Testis (tissue), 3 donors: ENCODE measurements around the gene PAWR. TPM values are rescaled to one million over a fixed set of nuclear protein-coding genes. Genes with fewer than 3 reads are reported as not detected.

Experiments
- DNase-seq: peaks from one replicate; pipeline ENCODE4 v3.0.0-alpha.2; 2019
- H3K27ac ChIP-seq, 2 donors: fragments of 200-600 bp; sonication (generic); one replicate each; pipeline ENCODE4 v1.5.1; 2019
- H3K27me3 ChIP-seq: fragments of 200-600 bp; sonication (generic); one replicate; pipeline ENCODE4 v1.5.1; 2019
- H3K36me3 ChIP-seq: fragments of 200-600 bp; sonication (generic); one replicate; pipeline ENCODE4 v1.5.1; 2017; ENCODE audit warnings: low read depth; ENCODE audit errors: missing control alignments
- H3K4me1 ChIP-seq: fragments of 200-600 bp; sonication (generic); one replicate; pipeline ENCODE4 v1.5.1; 2019
- H3K4me3 ChIP-seq, 2 donors: fragments of 200-600 bp; sonication (generic); one replicate each; pipeline ENCODE4 v1.5.1; 2017 to 2019
- H3K9me3 ChIP-seq: fragments of 200-600 bp; sonication (generic); one replicate; pipeline ENCODE4 v1.5.1; 2017
- CTCF ChIP-seq, 3 experiments: fragments of 450-650 bp in 2 of 3; fragments of 200-600 bp in 1 of 3; sonication (generic) in 1 of 3; IDR thresholded peaks; one replicate each; pipeline ENCODE4 v1.5.1; 2016 to 2019; ENCODE audit warnings: antibody characterized with exemption in 3 of 3, mild to moderate bottlenecking in 2 of 3, moderate library complexity in 1 of 3
- POLR2A ChIP-seq: fragments of 450-650 bp; IDR thresholded peaks from one replicate; pipeline ENCODE4 v1.6.1; 2017; ENCODE audit warnings: antibody characterized with exemption, mild to moderate bottlenecking, moderate library complexity
- WGBS, 2 donors: methylation state at CpG; one replicate each; pipeline ENCODE4 v1.1.5; 2018; 5-methylcytosine and 5-hydroxymethylcytosine counted together
- intact Hi-C: fragments of 100-400 bp; cut with DNase I; formaldehyde crosslinking; loops from one replicate; pipeline ENCODE4 v1.15.1; 2023; ENCODE audit warnings: low total_unique reads
- polyA plus RNA-seq: library from polyadenylated mRNA; stranded (reverse); fragments of 350-450 nt; fragmentation: Illumina TruSeq; extraction: RNeasy Lipid Tissue Mini Kit (QIAGEN cat#74804); gene quantifications from one replicate; pipeline ENCODE4 v1.2.3, GENCODE V29; 2014; ENCODE audit warnings: low read depth, low replicate concordance; ENCODE audit not compliant: insufficient read depth
- total RNA-seq, 2 donors: library from RNA; depleted of rRNA; stranded (reverse); fragments of >200 nt; gene quantifications; one replicate each; pipeline ENCODE4 v1.2.3, GENCODE V29; 2016

PAWR gene
- total and polyA plus RNA-seq, 3 donors from 2014 or later = 37.2 to 59.2 (median 50.2) TPM

GRCh38 chr12:79587368-79587767 is 103.4 kb downstream of the PAWR start:
- WGBS, 2 donors = 76 to 86% methylated on average over 1 of the region's 1 CpG
- Histone ChIP-seq H3K36me3 (no peaks in the 10 kb centered on the region), H3K9me3 (no peaks in the 10 kb centered on the region), H3K27me3 (no peaks in the 10 kb centered on the region), H3K4me3 (no peak overlapping the region), H3K27ac (no peak overlapping the region), H3K4me1 (no peaks in the 10 kb centered on the region)
- DNase-seq = no peak
- intact Hi-C loops = no loop called here
- TF ChIP-seq CTCF (IDR thresholded peaks at IDR 0.05) (no peak), POLR2A (no peak)

- no peak for TF ChIP-seq CTCF (IDR thresholded peaks at IDR 0.05)
- TF ChIP-seq POLR2A = no peak
- no peak overlapping the region for H3K27ac ChIP-seq
- 97 to 100% methylated on average over 1 of the region's 1 CpG for WGBS, 2 donors
- no peaks in the 10 kb centered on the region for H3K27me3 ChIP-seq
- H3K36me3 ChIP-seq = no peaks in the 10 kb centered on the region
- H3K4me3 ChIP-seq = no peak overlapping the region
- H3K9me3 ChIP-seq = no peaks in the 10 kb centered on the region
- no peaks in the 10 kb centered on the region for H3K4me1 ChIP-seq
- no peak for DNase-seq
- intact Hi-C loops = no loop called here
Observed at GRCh38 chr12:79585147-79585546, 105.6 kb downstream of the PAWR start.

- Histone ChIP-seq H3K27me3 (no peaks in the 10 kb centered on the region), H3K4me1 (no peaks in the 10 kb centered on the region), H3K9me3 (no peaks in the 10 kb centered on the region), H3K4me3 (no peak overlapping the region), H3K27ac (no peak overlapping the region), H3K36me3 (no peaks in the 10 kb centered on the region)
- intact Hi-C loops = no loop called here
- no peak for DNase-seq
- 90 to 96% methylated on average over 4 to 22 of the region's 22 CpGs for WGBS, 2 donors
- TF ChIP-seq CTCF (IDR thresholded peaks at IDR 0.05) (no peak), POLR2A (no peak)
Observed at GRCh38 chr12:79573820-79574219, 116.9 kb downstream of the PAWR start.

- no peaks in the 10 kb centered on the region for H3K9me3 ChIP-seq
- DNase-seq = no peak
- no peak overlapping the region for H3K4me3 ChIP-seq
- no peaks in the 10 kb centered on the region for H3K4me1 ChIP-seq
- H3K36me3 ChIP-seq = no peaks in the 10 kb centered on the region
- no peaks in the 10 kb centered on the region for H3K27me3 ChIP-seq
- 93 to 95% methylated on average over 2 to 3 of the region's 3 CpGs for WGBS, 2 donors
- no peak for TF ChIP-seq CTCF (IDR thresholded peaks at IDR 0.05)
- no peak overlapping the region for H3K27ac ChIP-seq
- intact Hi-C loops = no loop called here
Observed at GRCh38 chr12:79569679-79570078, 121.1 kb downstream of the PAWR start.

- H3K27me3 ChIP-seq = no peaks in the 10 kb centered on the region
- no peaks in the 10 kb centered on the region for H3K4me1 ChIP-seq
- H3K4me3 ChIP-seq = no peak overlapping the region
- 78 to 85% methylated on average over 1 of the region's 1 CpG for WGBS, 2 donors
- no peaks in the 10 kb centered on the region for H3K36me3 ChIP-seq
- TF ChIP-seq POLR2A = no peak
- no peak for TF ChIP-seq CTCF (IDR thresholded peaks at IDR 0.05)
- DNase-seq = no peak
- intact Hi-C loops = no loop called here
- no peak overlapping the region for H3K27ac ChIP-seq
- H3K9me3 ChIP-seq = no peaks in the 10 kb centered on the region
Observed at GRCh38 chr12:79567175-79567563, 123.6 kb downstream of the PAWR start.
